ENCODE results near the gene PKD2L1.

DNA sequence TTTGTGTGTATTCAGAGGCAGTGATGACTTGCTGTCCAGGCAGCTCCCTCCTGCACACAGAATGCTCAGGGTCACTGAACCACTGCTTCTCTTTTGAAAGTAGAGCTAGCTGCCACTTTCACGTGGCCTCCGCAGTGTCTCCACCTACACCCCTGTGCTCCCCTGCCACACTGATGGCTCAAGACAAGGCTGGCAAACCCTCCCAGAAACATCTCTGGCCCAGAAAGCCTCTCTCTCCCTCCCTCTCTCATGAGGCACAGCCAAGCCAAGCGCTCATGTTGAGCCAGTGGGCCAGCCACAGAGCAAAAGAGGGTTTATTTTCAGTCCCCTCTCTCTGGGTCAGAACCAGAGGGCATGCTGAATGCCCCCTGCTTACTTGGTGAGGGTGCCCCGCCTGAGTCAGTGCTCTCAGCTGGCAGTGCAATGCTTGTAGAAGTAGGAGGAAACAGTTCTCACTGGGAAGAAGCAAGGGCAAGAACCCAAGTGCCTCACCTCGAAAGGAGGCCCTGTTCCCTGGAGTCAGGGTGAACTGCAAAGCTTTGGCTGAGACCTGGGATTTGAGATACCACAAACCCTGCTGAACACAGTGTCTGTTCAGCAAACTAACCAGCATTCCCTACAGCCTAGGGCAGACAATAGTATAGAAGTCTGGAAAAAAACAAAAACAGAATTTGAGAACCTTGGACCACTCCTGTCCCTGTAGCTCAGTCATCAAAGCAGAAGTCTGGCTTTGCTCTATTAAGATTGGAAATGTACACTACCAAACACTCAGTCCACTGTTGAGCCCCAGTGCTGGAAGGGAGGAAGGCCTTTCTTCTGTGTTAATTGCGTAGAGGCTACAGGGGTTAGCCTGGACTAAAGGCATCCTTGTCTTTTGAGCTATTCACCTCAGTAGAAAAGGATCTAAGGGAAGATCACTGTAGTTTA is 32.8 kb upstream of the PKD2L1 start:
- TF ChIP-seq, protein P1, sequence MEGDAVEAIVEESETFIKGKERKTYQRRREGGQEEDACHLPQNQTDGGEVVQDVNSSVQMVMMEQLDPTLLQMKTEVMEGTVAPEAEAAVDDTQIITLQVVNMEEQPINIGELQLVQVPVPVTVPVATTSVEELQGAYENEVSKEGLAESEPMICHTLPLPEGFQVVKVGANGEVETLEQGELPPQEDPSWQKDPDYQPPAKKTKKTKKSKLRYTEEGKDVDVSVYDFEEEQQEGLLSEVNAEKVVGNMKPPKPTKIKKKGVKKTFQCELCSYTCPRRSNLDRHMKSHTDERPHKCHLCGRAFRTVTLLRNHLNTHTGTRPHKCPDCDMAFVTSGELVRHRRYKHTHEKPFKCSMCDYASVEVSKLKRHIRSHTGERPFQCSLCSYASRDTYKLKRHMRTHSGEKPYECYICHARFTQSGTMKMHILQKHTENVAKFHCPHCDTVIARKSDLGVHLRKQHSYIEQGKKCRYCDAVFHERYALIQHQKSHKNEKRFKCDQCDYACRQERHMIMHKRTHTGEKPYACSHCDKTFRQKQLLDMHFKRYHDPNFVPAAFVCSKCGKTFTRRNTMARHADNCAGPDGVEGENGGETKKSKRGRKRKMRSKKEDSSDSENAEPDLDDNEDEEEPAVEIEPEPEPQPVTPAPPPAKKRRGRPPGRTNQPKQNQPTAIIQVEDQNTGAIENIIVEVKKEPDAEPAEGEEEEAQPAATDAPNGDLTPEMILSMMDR (IDR thresholded peaks at IDR 0.05 in 8 of 11, conservative IDR thresholded peaks at IDR 0.05 in 3 of 11), result no peak
- no peak for TF ChIP-seq POLR2A (IDR thresholded peaks at IDR 0.05)

All from spleen (tissue), 7 donors.